ENCODE data around the gene ACO2.
"Not testable (repeated sequence)": the region's sequence is repeated elsewhere in the genome, so short reads cannot be mapped to it uniquely, and the experiment has no call there.

ACO2 gene

GRCh38 chr22:41468381-41469217 lies at the start of gene ACO2, which contains the start of gene PHF5A:
TSS of gene ACO2 (plus strand) at chr22:41469117. CDS start at chr22:41469147, 30 bp downstream.
TSS of gene PHF5A (minus strand) at chr22:41468692. CDS start at chr22:41468653, 39 bp downstream.
- peak; percentile 93 for DNase-seq (ENCODE audit: low read depth)

GRCh38 chr22:41425660-41426365 lies 43.1 kb upstream of the ACO2 start:
- DNase-seq (ENCODE audit: low read depth), result no peak

GRCh38 chr22:41429232-41429950 lies 39.5 kb upstream of the ACO2 start:
- no peak for DNase-seq (ENCODE audit: low read depth)

- no peak for DNase-seq (ENCODE audit: low read depth)
These were observed 39.0 kb upstream of the ACO2 start for GRCh38 chr22:41429951-41430332.

- DNase-seq (ENCODE audit: low read depth), result no peak
These were observed 37.3 kb upstream of the ACO2 start for GRCh38 chr22:41431656-41432055.

GRCh38 chr22:41433480-41433879 lies 35.4 kb upstream of the ACO2 start:
- DNase-seq (ENCODE audit: low read depth), result not testable (repeated sequence)

- not testable (repeated sequence) for DNase-seq (ENCODE audit: low read depth)
These were observed 34.4 kb upstream of the ACO2 start for GRCh38 chr22:41434361-41435003.

GRCh38 chr22:41435560-41435959 lies 33.4 kb upstream of the ACO2 start:
- DNase-seq (ENCODE audit: low read depth), result no peak

- no peak for DNase-seq (ENCODE audit: low read depth)
These were observed 32.4 kb upstream of the ACO2 start for GRCh38 chr22:41436322-41437113.

GRCh38 chr22:41437198-41437597 lies 31.7 kb upstream of the ACO2 start:
- DNase-seq (ENCODE audit: low read depth), result no peak

GRCh38 chr22:41440511-41440910 lies 28.4 kb upstream of the ACO2 start:
- not testable (repeated sequence) for DNase-seq (ENCODE audit: low read depth)

- DNase-seq (ENCODE audit: low read depth), result no peak
These were observed 26.6 kb upstream of the ACO2 start for GRCh38 chr22:41442240-41442792.

- peak; percentile 87 for DNase-seq (ENCODE audit: low read depth)
These were observed 24.4 kb upstream of the ACO2 start for GRCh38 chr22:41444360-41445128.

GRCh38 chr22:41445129-41446056 lies 23.5 kb upstream of the ACO2 start:
- DNase-seq (ENCODE audit: low read depth), result no peak

- DNase-seq (ENCODE audit: low read depth), result no peak
These were observed 22.8 kb upstream of the ACO2 start for GRCh38 chr22:41446057-41446501.

- DNase-seq (ENCODE audit: low read depth), result peak; percentile 77
These were observed 22.1 kb upstream of the ACO2 start, which contains the start of gene TOB2 for GRCh38 chr22:41446639-41447434. TSS of gene TOB2 (minus strand) at chr22:41446801. CDS start at chr22:41437345, 9,456 bp downstream.

- peak; percentile 6 for DNase-seq (ENCODE audit: low read depth)
These were observed 21.3 kb upstream of the ACO2 start for GRCh38 chr22:41447435-41448188.
